ENCODE measurements around the gene RELT.

RELT gene

GRCh38 chr11:73397468-73398131, 21.4 kb downstream of the RELT start:
- intact Hi-C loops (cut with DNase I) = no loop called here
- peak in 1 of 42 donors; percentile 2 for DNase-seq

- DNase-seq = peak in 3 of 42 donors; percentile 3 to 23 (median 15)
- intact Hi-C loops (cut with DNase I) = no loop called here
Measured at GRCh38 chr11:73398132-73398526, 21.9 kb downstream of the RELT start.

GRCh38 chr11:73398721-73399120, 22.5 kb downstream of the RELT start:
- DNase-seq = peak in 3 of 42 donors; percentile 4 to 28 (median 15)
- intact Hi-C loops (cut with DNase I) = no loop called here

GRCh38 chr11:73399159-73399590, 23.0 kb downstream of the RELT start:
- peak in 5 of 42 donors; percentile 3 to 27 (median 7) for DNase-seq
- intact Hi-C loops (cut with DNase I) = no loop called here

- intact Hi-C loops (cut with DNase I) = loop anchor here (10.0 kb wide), 1 partner anchor 195 kb away; the partner anchor contains the start of gene FAM168A
- DNase-seq = peak in 5 of 42 donors; percentile 1 to 28 (median 11)
Measured at GRCh38 chr11:73399636-73400035, 23.4 kb downstream of the RELT start.

- peak in 6 of 42 donors; percentile 2 to 17 (median 12) for DNase-seq
- intact Hi-C loops (cut with DNase I) = loop anchor here (10.0 kb wide), 1 partner anchor 195 kb away; the partner anchor contains the start of gene FAM168A
Measured at GRCh38 chr11:73400293-73400692, 24.1 kb downstream of the RELT start.

- peak in 6 of 42 donors; percentile 3 to 22 (median 12) for DNase-seq
- intact Hi-C loops (cut with DNase I) = loop anchor here (10.0 kb wide), 1 partner anchor 193 kb away; the partner anchor contains the start of gene FAM168A
Measured at GRCh38 chr11:73401217-73401923, 25.2 kb downstream of the RELT start.

GRCh38 chr11:73401924-73402833, 26.0 kb downstream of the RELT start:
- peak in 5 of 42 donors; percentile 3 to 27 (median 14) for DNase-seq
- intact Hi-C loops (cut with DNase I) = loop anchor here (10.0 kb wide), 1 partner anchor 193 kb away; the partner anchor contains the start of gene FAM168A

GRCh38 chr11:73402834-73403185, 26.6 kb downstream of the RELT start:
- peak in 3 of 42 donors; percentile 16 to 40 (median 33) for DNase-seq
- intact Hi-C loops (cut with DNase I) = loop anchor here (10.0 kb wide), 1 partner anchor 192 kb away; the partner anchor contains the start of gene FAM168A

GRCh38 chr11:73403541-73403940, 27.3 kb downstream of the RELT start:
- peak in 1 of 42 donors; percentile 14 for DNase-seq
- intact Hi-C loops (cut with DNase I) = loop anchor here (10.0 kb wide), 1 partner anchor 191 kb away; the partner anchor contains the start of gene FAM168A

- peak; percentile 57 to 89 (median 76) for DNase-seq
Measured at GRCh38 chr11:73404048-73404447, 27.8 kb downstream of the RELT start.

GRCh38 chr11:73404506-73405145, 28.4 kb downstream of the RELT start:
- DNase-seq = peak in 3 of 42 donors; percentile 1 to 29 (median 14)
- intact Hi-C loops (cut with DNase I) = loop anchor here (10.0 kb wide), 1 partner anchor 190 kb away; the partner anchor contains the start of gene FAM168A

More at GRCh38 chr11:73404048-73404447, 27.8 kb downstream of the RELT start:
- intact Hi-C loops (cut with DNase I) = loop anchor here (10.0 kb wide), 1 partner anchor 191 kb away; the partner anchor contains the start of gene FAM168A

- intact Hi-C loops (cut with DNase I) = loop anchor here (10.0 kb wide), 1 partner anchor 190 kb away; the partner anchor contains the start of gene FAM168A
Measured at GRCh38 chr11:73405146-73405510, 28.9 kb downstream of the RELT start.

GRCh38 chr11:73406131-73406530, 29.9 kb downstream of the RELT start:
- intact Hi-C loops (cut with DNase I) = loop anchor here (10.0 kb wide), 1 partner anchor 189 kb away; the partner anchor contains the start of gene FAM168A
- no peak for DNase-seq

More at GRCh38 chr11:73405146-73405510, 28.9 kb downstream of the RELT start:
- DNase-seq = peak in 3 of 42 donors; percentile 2 to 27 (median 12)

- DNase-seq = peak in 2 of 42 donors; percentile 14 to 25
- intact Hi-C loops (cut with DNase I) = loop anchor here (10.0 kb wide), 1 partner anchor 188 kb away; the partner anchor contains the start of gene FAM168A
Measured at GRCh38 chr11:73406619-73407018, 30.4 kb downstream of the RELT start.

- DNase-seq = peak in 2 of 42 donors; percentile 12 to 32
- intact Hi-C loops (cut with DNase I) = loop anchor here (10.0 kb wide), 1 partner anchor 185 kb away; the partner anchor contains the start of gene FAM168A
Measured at GRCh38 chr11:73409431-73409830, 33.2 kb downstream of the RELT start.

GRCh38 chr11:73410627-73411026, 34.4 kb downstream of the RELT start:
- DNase-seq = no peak
- intact Hi-C loops (cut with DNase I) = no loop called here

- no peak for DNase-seq
- intact Hi-C loops (cut with DNase I) = no loop called here
Measured at GRCh38 chr11:73411031-73411430, 34.8 kb downstream of the RELT start.
